ENCODE measurements around the gene SCMH1. TPM values are rescaled to one million over a fixed set of nuclear protein-coding genes. Genes with fewer than 3 reads are reported as not detected.
"Not testable (repeated sequence)": the region's sequence is repeated elsewhere in the genome, so short reads cannot be mapped to it uniquely, and the experiment has no call there.

Gene SCMH1
- total and polyA plus RNA-seq, 2 experiments from 2014 or later, result 126 to 147 TPM

DNA sequence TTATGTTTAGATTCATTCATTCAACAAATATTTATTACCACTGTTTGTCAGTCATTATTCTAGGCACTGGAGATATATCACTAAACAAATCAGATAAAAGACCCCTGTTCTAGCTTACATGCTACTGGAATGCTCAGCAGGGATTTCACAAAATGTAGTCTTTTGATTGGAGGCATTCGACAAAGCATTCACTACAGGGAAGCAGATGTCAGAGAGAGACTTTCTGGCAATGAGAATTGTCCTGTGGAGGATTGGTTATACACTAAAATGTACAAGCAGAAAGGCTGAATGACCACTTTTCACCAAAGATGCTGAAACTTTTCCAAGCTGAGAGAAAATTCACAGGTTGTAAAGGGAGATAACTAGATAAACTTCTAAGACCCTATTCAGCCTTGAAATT is 57.7 kb downstream of the SCMH1 start:
- Histone ChIP-seq H3K4me1 (ENCODE audit: low read depth) (no peaks in the 10 kb centered on the region), H3K27me3 (no peaks in the 10 kb centered on the region), H3K9me3 (ENCODE audit: low read depth) (no peaks in the 10 kb centered on the region), H3K27ac (peak overlapping the region; percentile 55), H3K36me3 (peaks cover 17% of the 10 kb centered on the region), H3K4me3 (no peak overlapping the region)
- DNase-seq (ENCODE audit: low read depth in 1 of 2, low spot score in 1 of 2), result no peak
- TF ChIP-seq, protein P1, sequence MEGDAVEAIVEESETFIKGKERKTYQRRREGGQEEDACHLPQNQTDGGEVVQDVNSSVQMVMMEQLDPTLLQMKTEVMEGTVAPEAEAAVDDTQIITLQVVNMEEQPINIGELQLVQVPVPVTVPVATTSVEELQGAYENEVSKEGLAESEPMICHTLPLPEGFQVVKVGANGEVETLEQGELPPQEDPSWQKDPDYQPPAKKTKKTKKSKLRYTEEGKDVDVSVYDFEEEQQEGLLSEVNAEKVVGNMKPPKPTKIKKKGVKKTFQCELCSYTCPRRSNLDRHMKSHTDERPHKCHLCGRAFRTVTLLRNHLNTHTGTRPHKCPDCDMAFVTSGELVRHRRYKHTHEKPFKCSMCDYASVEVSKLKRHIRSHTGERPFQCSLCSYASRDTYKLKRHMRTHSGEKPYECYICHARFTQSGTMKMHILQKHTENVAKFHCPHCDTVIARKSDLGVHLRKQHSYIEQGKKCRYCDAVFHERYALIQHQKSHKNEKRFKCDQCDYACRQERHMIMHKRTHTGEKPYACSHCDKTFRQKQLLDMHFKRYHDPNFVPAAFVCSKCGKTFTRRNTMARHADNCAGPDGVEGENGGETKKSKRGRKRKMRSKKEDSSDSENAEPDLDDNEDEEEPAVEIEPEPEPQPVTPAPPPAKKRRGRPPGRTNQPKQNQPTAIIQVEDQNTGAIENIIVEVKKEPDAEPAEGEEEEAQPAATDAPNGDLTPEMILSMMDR (IDR thresholded peaks at IDR 0.05; ENCODE audit: low read depth, low read length), result no peak

DNA sequence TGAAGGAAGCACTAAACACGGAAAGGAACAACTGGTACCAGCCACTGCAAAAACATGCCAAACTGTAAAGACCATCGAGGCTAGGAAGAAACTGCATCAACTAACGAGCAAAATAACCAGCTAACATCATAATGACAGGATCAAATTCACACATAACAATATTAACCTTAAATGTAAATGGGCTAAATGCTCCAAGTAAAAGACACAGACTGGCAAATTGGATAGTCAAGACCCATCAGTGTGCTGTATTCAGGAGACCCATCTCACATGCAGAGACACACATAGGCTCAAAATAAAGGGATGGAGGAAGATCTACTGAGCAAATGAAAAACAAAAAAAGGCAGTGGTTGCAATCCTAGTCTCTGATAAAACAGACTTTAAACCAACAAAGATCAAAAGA is 63.9 kb downstream of the SCMH1 start:
- not testable (repeated sequence) for H3K4me3 ChIP-seq, H3K36me3 ChIP-seq, H3K27ac ChIP-seq

DNA sequence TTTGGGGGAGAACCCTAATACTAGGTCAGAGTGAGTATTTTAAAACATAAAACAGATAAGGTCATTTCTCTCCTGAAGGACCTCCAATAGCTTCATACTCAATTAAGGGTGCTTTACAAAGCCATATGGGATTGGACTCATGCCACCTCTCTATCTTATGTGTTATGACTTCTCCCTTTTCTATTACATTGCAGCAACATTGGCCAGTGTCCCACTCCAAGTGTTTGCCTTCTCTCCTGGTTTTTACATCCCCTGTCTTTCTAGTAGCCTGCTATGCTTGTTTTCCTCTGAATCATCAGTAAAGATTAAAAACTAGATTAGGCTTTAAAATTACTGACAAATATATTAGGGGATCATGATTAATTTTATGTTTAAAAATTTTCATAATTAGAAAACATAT is 66.6 kb downstream of the SCMH1 start:
- H3K36me3 ChIP-seq, result no peaks in the 10 kb centered on the region
- H3K27me3 ChIP-seq, result no peaks in the 10 kb centered on the region
- no peaks in the 10 kb centered on the region for H3K4me1 ChIP-seq (ENCODE audit: low read depth)
- TF ChIP-seq, protein P1 (IDR thresholded peaks at IDR 0.05; ENCODE audit: low read depth, low read length), result no peak
- H3K9me3 ChIP-seq (ENCODE audit: low read depth), result no peaks in the 10 kb centered on the region
- no peak overlapping the region for H3K27ac ChIP-seq
- peak in 1 of 2 donors; percentile 80 for DNase-seq (ENCODE audit: low read depth in 1 of 2, low spot score in 1 of 2)
- H3K4me3 ChIP-seq, result no peak overlapping the region

More for the DNA sequence above, 63.9 kb downstream of the SCMH1 start:
- not testable (repeated sequence) for DNase-seq (ENCODE audit: low read depth in 1 of 2, low spot score in 1 of 2); H3K4me1 ChIP-seq (ENCODE audit: low read depth); H3K27me3 ChIP-seq; H3K9me3 ChIP-seq (ENCODE audit: low read depth)

DNA sequence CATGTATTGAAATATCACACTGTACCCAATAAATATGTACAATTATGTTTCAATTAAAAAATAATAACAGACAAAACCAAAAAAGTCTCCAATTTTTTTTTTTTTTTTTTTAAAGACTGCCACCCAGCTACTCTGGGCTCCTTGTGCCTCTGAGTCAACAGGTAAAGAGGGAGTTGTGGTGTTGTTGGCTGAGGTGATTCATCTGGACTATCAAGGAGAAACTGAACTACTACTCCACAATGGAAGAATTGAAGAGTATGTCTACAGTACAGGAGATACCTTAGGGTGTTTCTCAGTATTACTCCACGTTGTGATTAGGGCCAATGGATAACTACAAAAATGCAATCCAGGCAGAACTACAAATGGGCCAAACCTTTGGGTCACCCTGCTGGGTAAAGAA is 67.9 kb downstream of the SCMH1 start:
- TF ChIP-seq, protein P1 (IDR thresholded peaks at IDR 0.05; ENCODE audit: low read depth, low read length), result no peak
- H3K4me1 ChIP-seq (ENCODE audit: low read depth), result no peaks in the 10 kb centered on the region

DNA sequence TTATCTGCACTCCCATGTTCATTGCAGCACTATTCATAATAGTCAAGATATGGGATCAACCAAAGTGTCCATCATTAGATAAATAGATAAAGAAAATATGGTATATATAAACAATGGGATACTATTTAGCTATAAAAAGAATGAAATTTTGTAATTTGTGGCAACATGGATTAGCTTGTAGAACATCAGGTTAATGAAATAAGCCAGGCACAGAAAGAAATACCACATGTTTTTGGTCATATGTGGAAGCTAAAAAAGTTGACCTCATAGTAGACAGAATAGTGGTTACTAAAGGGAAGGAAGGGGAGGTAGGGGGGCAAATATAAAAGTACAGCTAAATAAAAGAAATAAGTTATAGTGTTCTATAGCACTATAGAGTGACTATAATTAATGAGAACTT is 68.5 kb downstream of the SCMH1 start:
- no peaks in the 10 kb centered on the region for H3K4me1 ChIP-seq (ENCODE audit: low read depth)
- TF ChIP-seq, protein P1 (IDR thresholded peaks at IDR 0.05; ENCODE audit: low read depth, low read length), result no peak
- H3K9me3 ChIP-seq (ENCODE audit: low read depth), result no peaks in the 10 kb centered on the region
- no peak overlapping the region for H3K27ac ChIP-seq
- no peak for DNase-seq (ENCODE audit: low read depth in 1 of 2, low spot score in 1 of 2)
- H3K36me3 ChIP-seq, result no peaks in the 10 kb centered on the region
- H3K4me3 ChIP-seq, result no peak overlapping the region
- H3K27me3 ChIP-seq, result no peaks in the 10 kb centered on the region

More for the DNA sequence above, 67.9 kb downstream of the SCMH1 start:
- H3K27me3 ChIP-seq, result no peaks in the 10 kb centered on the region
- no peak overlapping the region for H3K4me3 ChIP-seq
- DNase-seq (ENCODE audit: low read depth in 1 of 2, low spot score in 1 of 2), result no peak
- H3K27ac ChIP-seq, result no peak overlapping the region
- H3K9me3 ChIP-seq (ENCODE audit: low read depth), result no peaks in the 10 kb centered on the region
- no peaks in the 10 kb centered on the region for H3K36me3 ChIP-seq

DNA sequence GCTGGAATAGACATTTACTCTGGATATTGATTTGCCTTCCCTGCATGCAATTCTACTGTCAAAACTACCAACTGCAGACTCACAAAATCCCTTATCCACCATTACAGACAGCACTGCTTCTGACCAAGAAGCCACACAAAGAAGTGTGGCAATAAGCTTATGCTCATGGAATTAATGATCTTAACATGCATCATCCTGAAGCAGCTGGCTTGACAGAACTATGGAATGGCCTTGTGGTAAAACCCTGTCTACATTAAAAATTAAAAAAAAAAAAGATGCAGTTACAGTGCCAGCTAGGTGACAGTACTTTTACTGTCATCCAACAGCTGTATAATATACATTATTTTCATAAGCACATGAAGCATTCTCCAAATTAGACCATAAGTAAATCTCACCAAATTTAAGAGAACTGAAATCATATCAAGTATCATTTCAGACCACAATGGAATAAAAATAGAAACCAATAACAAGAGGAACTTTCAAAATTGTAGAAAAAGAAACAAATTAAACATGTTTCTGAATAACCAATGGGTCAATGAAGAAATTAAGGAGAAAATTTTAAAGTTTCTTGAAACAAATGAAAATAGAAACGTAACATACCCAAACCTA is 70.7 kb downstream of the SCMH1 start:
- TF ChIP-seq, protein P1 (IDR thresholded peaks at IDR 0.05; ENCODE audit: low read depth, low read length), result no peak
- H3K9me3 ChIP-seq (ENCODE audit: low read depth), result no peaks in the 10 kb centered on the region
- no peaks in the 10 kb centered on the region for H3K4me1 ChIP-seq (ENCODE audit: low read depth)
- no peaks in the 10 kb centered on the region for H3K27me3 ChIP-seq
- no peak overlapping the region for H3K27ac ChIP-seq
- no peak overlapping the region for H3K4me3 ChIP-seq
- H3K36me3 ChIP-seq, result no peaks in the 10 kb centered on the region
- DNase-seq (ENCODE audit: low read depth in 1 of 2, low spot score in 1 of 2), result no peak
